Activated CD8-positive, alpha-beta memory T cell treated with anti-CD3 and anti-CD28 coated beads, Interleukin-2, amount 10 ng/mL, durations not matched to agents 7 days and 5 days (primary cell): ENCODE data around the gene SLX4. TPM values are rescaled to one million over a fixed set of nuclear protein-coding genes. Genes with fewer than 3 reads are reported as not detected.

Source experiments
- ATAC-seq: fragments of 150-1000 bp; cut with Tn5 transposase; one replicate; pipeline ENCODE4 v1.10.0; 2021; ENCODE audit warnings: moderate library complexity
- CTCF ChIA-PET: fragments of 350-600 bp; sonication (Branson Sonifier 250); formaldehyde crosslinking; loops from one replicate; lab custom pipeline; 2021; ENCODE audit warnings: antibody characterized with exemption; lab: Charles Lee
- DNase-seq: peaks from one replicate; pipeline ENCODE4 v3.0.0-alpha.2; 2020
- H3K27ac Mint-ChIP-seq: one replicate; pipeline ENCODE4 v1.8.0; 2021; ENCODE audit warnings: mild to moderate bottlenecking, mixed read lengths
- H3K27me3 Mint-ChIP-seq: one replicate; pipeline ENCODE4 v1.8.0; 2021; ENCODE audit warnings: mixed read lengths
- H3K36me3 Mint-ChIP-seq: one replicate; pipeline ENCODE4 v1.8.0; 2021; ENCODE audit warnings: mild to moderate bottlenecking, mixed read lengths
- H3K4me1 Mint-ChIP-seq: one replicate; pipeline ENCODE4 v1.8.0; 2021; ENCODE audit warnings: mixed read lengths
- H3K4me3 Mint-ChIP-seq: one replicate; pipeline ENCODE4 v1.8.0; 2021; ENCODE audit warnings: mild to moderate bottlenecking, moderate library complexity, mixed read lengths
- H3K9me3 Mint-ChIP-seq: one replicate; pipeline ENCODE4 v1.8.0; 2022; ENCODE audit warnings: low read depth, mixed read lengths
- total RNA-seq, 2 experiments: library from RNA; stranded (reverse); gene quantifications; one replicate each; pipeline ENCODE4 v1.2.3, GENCODE V29; 2021

Gene SLX4
- total RNA-seq, 2 experiments from 2014 or later, result 19.0 to 24.6 TPM

GRCh38 chr16:3578610-3579551 is 32.5 kb downstream of the SLX4 start:
- no peaks in the 10 kb centered on the region for H3K27me3 Mint-ChIP-seq
- no peaks in the 10 kb centered on the region for H3K9me3 Mint-ChIP-seq
- peaks cover 44% of the 10 kb centered on the region for H3K4me1 Mint-ChIP-seq
- peak; percentile 94 for DNase-seq
- H3K27ac Mint-ChIP-seq, result peak overlapping the region; percentile 98
- H3K4me3 Mint-ChIP-seq, result peak overlapping the region; percentile 75
- ATAC-seq, result peak; percentile 61
- H3K36me3 Mint-ChIP-seq, result peaks cover 39% of the 10 kb centered on the region
- CTCF ChIA-PET, result interaction anchor here (0.9 to 1.1 kb wide), 2 partner anchors 22 to 52 kb away, joined by 3 read pairs; no protein-coding TSS in a partner anchor

DNA sequence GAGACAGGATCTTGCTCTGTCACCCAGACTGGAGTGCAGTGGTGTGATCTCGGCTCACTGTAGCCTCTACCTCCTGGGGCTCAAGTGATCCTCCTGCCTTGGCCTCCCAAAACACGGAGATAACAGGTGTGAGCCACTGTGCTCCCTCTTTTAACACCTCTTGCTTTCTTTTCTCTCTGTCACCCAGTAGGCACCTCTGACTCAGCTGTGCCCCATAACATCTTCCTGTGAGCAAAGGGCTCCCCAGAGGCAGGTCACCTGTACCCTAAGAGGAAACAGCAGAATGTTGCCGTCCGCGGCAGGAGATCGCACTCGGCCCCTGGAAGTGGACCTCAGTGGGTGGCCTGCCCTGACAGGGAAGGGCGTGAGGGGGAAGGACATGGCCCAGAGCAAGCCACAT is 33.3 kb downstream of the SLX4 start:
- Mint-ChIP-seq H3K27me3 (no peaks in the 10 kb centered on the region), H3K36me3 (peaks cover 38% of the 10 kb centered on the region), H3K4me3 (peak overlapping the region; percentile 75), H3K4me1 (peaks cover 48% of the 10 kb centered on the region), H3K9me3 (no peaks in the 10 kb centered on the region), H3K27ac (peak overlapping the region; percentile 98)
- ATAC-seq (peak; percentile 56), DNase-seq (peak; percentile 81)
- CTCF ChIA-PET, result interaction anchor here (0.9 to 1.1 kb wide), 2 partner anchors 22 to 51 kb away, joined by 3 read pairs; no protein-coding TSS in a partner anchor

GRCh38 chr16:3577302-3577752 is 34.1 kb downstream of the SLX4 start, which contains the start of gene NLRC3:
NLRC3 (minus strand) TSS chr16:3577403; CDS start chr16:3565036, 12,367 bp downstream.
- peak within 1 kb of the TSS; percentile 100 for H3K4me3 Mint-ChIP-seq
- ATAC-seq (peak; percentile 47), DNase-seq (peak; percentile 86)
- H3K4me1 Mint-ChIP-seq, result peaks cover 52% of the 10 kb centered on the region
- H3K27me3 Mint-ChIP-seq, result no peaks in the 10 kb centered on the region
- H3K36me3 Mint-ChIP-seq, result peaks cover 38% of the 10 kb centered on the region
- no peaks in the 10 kb centered on the region for H3K9me3 Mint-ChIP-seq
- CTCF ChIA-PET, result interaction anchor here (1.1 to 1.4 kb wide), 2 partner anchors 9 to 50 kb away, joined by 3 to 4 read pairs; no protein-coding TSS in a partner anchor
- peak within 1 kb of the TSS; percentile 98 for H3K27ac Mint-ChIP-seq

GRCh38 chr16:3576211-3576610 is 35.2 kb downstream of the SLX4 start:
- H3K4me3 Mint-ChIP-seq, result peak overlapping the region; percentile 100
- ATAC-seq (no peak), DNase-seq (peak; percentile 59)
- H3K27ac Mint-ChIP-seq, result peak overlapping the region; percentile 98
- peaks cover 58% of the 10 kb centered on the region for H3K4me1 Mint-ChIP-seq
- CTCF ChIA-PET, result interaction anchor here (0.9 to 1.8 kb wide), 3 partner anchors 8 to 78 kb away, joined by 3 to 4 read pairs (median 4); no protein-coding TSS in a partner anchor
- H3K9me3 Mint-ChIP-seq, result peaks cover 2% of the 10 kb centered on the region
- H3K36me3 Mint-ChIP-seq, result peaks cover 45% of the 10 kb centered on the region
- no peaks in the 10 kb centered on the region for H3K27me3 Mint-ChIP-seq

DNA sequence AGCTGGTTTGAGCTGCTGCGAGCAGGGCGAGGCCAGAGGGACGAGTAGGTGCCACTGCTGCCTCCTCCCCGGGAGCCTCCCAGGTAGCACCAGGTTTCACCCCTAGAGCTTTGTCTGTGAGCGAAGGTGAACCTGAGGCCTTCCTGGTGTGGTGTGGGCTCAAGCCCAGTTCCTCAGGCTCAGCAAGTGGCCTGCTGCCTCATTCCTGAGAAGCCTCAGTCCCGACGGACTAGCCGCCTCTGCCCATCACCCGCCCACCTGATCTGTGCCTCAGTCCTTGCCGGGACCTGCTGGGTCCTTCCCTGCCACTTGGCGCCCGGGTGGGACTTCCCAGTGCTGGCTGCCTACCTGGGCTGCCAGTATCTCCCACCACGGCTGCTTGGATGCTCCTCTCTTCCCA is 35.9 kb downstream of the SLX4 start:
- Mint-ChIP-seq H3K27me3 (no peaks in the 10 kb centered on the region), H3K27ac (peak overlapping the region; percentile 76), H3K9me3 (peaks cover 4% of the 10 kb centered on the region), H3K36me3 (peaks cover 52% of the 10 kb centered on the region), H3K4me1 (peaks cover 59% of the 10 kb centered on the region), H3K4me3 (peak overlapping the region; percentile 100)
- ATAC-seq (no peak), DNase-seq (no peak)
- CTCF ChIA-PET, result interaction anchor here (1.0 to 1.8 kb wide), 3 partner anchors 9 to 36 kb away, joined by 3 to 4 read pairs (median 3); partner anchors contain the start of gene SLX4

DNA sequence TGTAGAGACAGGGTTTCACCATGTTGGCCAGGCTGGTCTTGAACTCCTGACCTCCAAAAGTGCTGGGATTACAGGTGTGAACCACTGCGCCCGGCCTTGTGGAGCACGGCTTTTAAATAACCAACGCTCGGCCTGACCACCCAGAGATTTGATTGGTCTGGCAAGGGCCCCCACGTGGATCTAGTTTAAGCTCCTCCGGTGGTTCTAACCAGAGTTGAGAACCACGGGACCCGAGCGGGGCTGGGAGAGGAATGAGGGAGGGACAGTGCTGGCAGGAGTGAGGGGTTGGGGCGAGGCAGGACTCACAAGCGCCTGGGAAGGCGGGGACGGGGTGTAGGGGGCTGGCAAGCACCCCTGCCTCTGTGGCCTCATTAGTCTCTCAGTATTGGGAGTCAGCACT is 37.2 kb downstream of the SLX4 start:
- peaks cover 63% of the 10 kb centered on the region for H3K36me3 Mint-ChIP-seq
- CTCF ChIA-PET, result interaction anchor here (1.0 to 1.3 kb wide), 3 partner anchors 8 to 47 kb away, joined by 3 to 5 read pairs (median 3); partner anchors contain the start of gene SLX4
- H3K27ac Mint-ChIP-seq, result peak overlapping the region; percentile 52
- H3K4me1 Mint-ChIP-seq, result peaks cover 49% of the 10 kb centered on the region
- DNase-seq, result no peak
- peaks cover 8% of the 10 kb centered on the region for H3K9me3 Mint-ChIP-seq
- H3K27me3 Mint-ChIP-seq, result no peaks in the 10 kb centered on the region
- no peak for ATAC-seq
- no peak overlapping the region for H3K4me3 Mint-ChIP-seq

GRCh38 chr16:3573146-3573815 is 38.1 kb downstream of the SLX4 start:
- Mint-ChIP-seq H3K4me1 (peaks cover 41% of the 10 kb centered on the region), H3K27me3 (no peaks in the 10 kb centered on the region), H3K27ac (peak overlapping the region; percentile 59), H3K4me3 (no peak overlapping the region), H3K36me3 (peaks cover 67% of the 10 kb centered on the region), H3K9me3 (peaks cover 8% of the 10 kb centered on the region)
- no peak for ATAC-seq
- CTCF ChIA-PET, result interaction anchor here (1.1 kb wide), 1 partner anchor 46 kb away, joined by 5 read pairs; no protein-coding TSS in a partner anchor
- no peak for DNase-seq

GRCh38 chr16:3570420-3571062 is 40.9 kb downstream of the SLX4 start:
- Mint-ChIP-seq H3K4me3 (no peak overlapping the region), H3K4me1 (peaks cover 35% of the 10 kb centered on the region), H3K27ac (no peak overlapping the region), H3K27me3 (no peaks in the 10 kb centered on the region), H3K9me3 (peaks cover 8% of the 10 kb centered on the region), H3K36me3 (peaks cover 67% of the 10 kb centered on the region)
- ATAC-seq (no peak), DNase-seq (no peak)
- CTCF ChIA-PET, result interaction anchor here (1.2 kb wide), 1 partner anchor 41 kb away, joined by 3 read pairs; no protein-coding TSS in a partner anchor

GRCh38 chr16:3569851-3570250 is 41.6 kb downstream of the SLX4 start:
- CTCF ChIA-PET, result interaction anchor here (1.2 kb wide), 1 partner anchor 42 kb away, joined by 3 read pairs; no protein-coding TSS in a partner anchor
- no peak overlapping the region for H3K27ac Mint-ChIP-seq

GRCh38 chr16:3566990-3567389 is 44.4 kb downstream of the SLX4 start:
- H3K9me3 Mint-ChIP-seq, result peaks cover 8% of the 10 kb centered on the region
- H3K4me1 Mint-ChIP-seq, result peaks cover 8% of the 10 kb centered on the region
- DNase-seq, result no peak
- H3K27me3 Mint-ChIP-seq, result no peaks in the 10 kb centered on the region
- H3K27ac Mint-ChIP-seq, result no peak overlapping the region
- ATAC-seq, result no peak
- no peak overlapping the region for H3K4me3 Mint-ChIP-seq
- CTCF ChIA-PET, result interaction anchor here (1.0 to 1.9 kb wide), 2 partner anchors 8 to 43 kb away, joined by 3 to 4 read pairs; no protein-coding TSS in a partner anchor
- H3K36me3 Mint-ChIP-seq, result peaks cover 60% of the 10 kb centered on the region

More at GRCh38 chr16:3569851-3570250, 41.6 kb downstream of the SLX4 start:
- Mint-ChIP-seq H3K27me3 (no peaks in the 10 kb centered on the region), H3K9me3 (peaks cover 8% of the 10 kb centered on the region), H3K36me3 (peaks cover 67% of the 10 kb centered on the region), H3K4me3 (no peak overlapping the region), H3K4me1 (peaks cover 29% of the 10 kb centered on the region)
- DNase-seq (no peak), ATAC-seq (no peak)

DNA sequence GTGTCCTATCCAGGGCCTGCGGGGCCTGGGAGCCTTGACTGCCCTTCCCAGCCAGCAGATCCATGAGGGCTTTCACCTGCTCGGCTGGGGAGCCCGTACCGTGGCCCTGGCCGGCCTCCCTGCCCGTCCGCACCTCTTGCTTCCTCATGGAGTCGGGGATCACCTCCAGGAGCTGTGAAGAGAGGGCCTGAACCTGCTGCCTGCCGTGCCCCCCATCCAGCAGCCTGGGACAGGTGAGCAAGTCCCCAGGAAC is 46.6 kb downstream of the SLX4 start:
- Mint-ChIP-seq H3K27me3 (no peaks in the 10 kb centered on the region), H3K36me3 (peaks cover 54% of the 10 kb centered on the region), H3K4me3 (no peak overlapping the region), H3K9me3 (no peaks in the 10 kb centered on the region), H3K27ac (no peak overlapping the region), H3K4me1 (no peaks in the 10 kb centered on the region)
- CTCF ChIA-PET, result no interaction called here
- no peak for DNase-seq
- no peak for ATAC-seq

GRCh38 chr16:3564130-3564888 is 47.1 kb downstream of the SLX4 start:
- peaks cover 53% of the 10 kb centered on the region for H3K36me3 Mint-ChIP-seq
- CTCF ChIA-PET, result no interaction called here
- ATAC-seq, result no peak

More at GRCh38 chr16:3564130-3564888, 47.1 kb downstream of the SLX4 start:
- H3K9me3 Mint-ChIP-seq, result no peaks in the 10 kb centered on the region
- no peak overlapping the region for H3K27ac Mint-ChIP-seq
- H3K4me3 Mint-ChIP-seq, result no peak overlapping the region
- no peaks in the 10 kb centered on the region for H3K4me1 Mint-ChIP-seq
- no peaks in the 10 kb centered on the region for H3K27me3 Mint-ChIP-seq
- DNase-seq, result no peak
